K562 (cell line): Measurements from ENCODE around the gene OR52J3. TPM values are rescaled to one million over a fixed set of nuclear protein-coding genes. Genes with fewer than 3 reads are reported as not detected.

Experiments used
- ATAC-seq: fragments of 200-7000 bp; cut with Tn5 transposase; 3 replicates; pipeline ENCODE4 v1.9.1; 2020; ENCODE audit warnings: moderate library complexity
- BruUV-seq: library from RNA; stranded (reverse); fragments of 400-500 nt; replicated peaks from 2 replicates; lab custom pipeline; 2021; lab: Mats Ljungman, UMichigan
- CTCF ChIA-PET: fragments of 300-600 bp; formaldehyde crosslinking; extraction: SDS; loops from one replicate; lab custom pipeline; 2021; ENCODE audit warnings: low intra/inter-chr PET ratio; lab: Yijun Ruan, JAX
- POLR2A ChIA-PET: fragments of 300-600, 350-650 bp; sonication (Branson Sonifier 250); formaldehyde crosslinking; extraction: SDS; loops from one replicate; lab custom pipeline; 2021; ENCODE audit warnings: antibody characterized with exemption, inconsistent platforms; lab: Yijun Ruan, JAX
- DNase-seq, 4 experiments: peaks; one replicate each; pipeline versions ENCODE4 v3.0.0 to v3.0.0-alpha.2; 2011 to 2018; ENCODE audit warnings: low spot score in 3 of 4, mixed read lengths in 3 of 4; ENCODE audit errors: extremely low read depth in 1 of 4
- FAIRE-seq: peaks from 2 replicates; lab custom pipeline; 2011; peaks lifted over from hg19 to GRCh38; lab: Jason Lieb, UNC
- H2AFZ ChIP-seq: 2 replicates; pipeline ENCODE4 v1.6.0; 2011; ENCODE audit warnings: low read depth, low read length, control low read depth, inconsistent platforms
- H3K27ac ChIP-seq: fragments of 200-600 bp; 3 replicates; pipeline ENCODE4 v1.8.0; 2011; ENCODE audit warnings: low read depth, mild to moderate bottlenecking, control low read depth, inconsistent platforms, low read length, moderate library complexity, mixed read lengths; ENCODE audit errors: extremely low read depth
- H3K27me3 ChIP-seq, 2 experiments: fragments of 300-600 bp in 1 of 2; 2 replicates in 1 of 2; 3 replicates in 1 of 2; pipeline versions ENCODE4 v1.6.0 to v1.8.0; 2011; ENCODE audit warnings: inconsistent platforms in 2 of 2, low read length in 2 of 2, mild to moderate bottlenecking in 1 of 2, mixed read lengths in 1 of 2, moderate library complexity in 1 of 2; ENCODE audit not compliant: control insufficient read depth in 2 of 2, insufficient read depth in 2 of 2
- H3K36me3 ChIP-seq: fragments of 300-600 bp; 3 replicates; pipeline ENCODE4 v1.8.0; 2011; ENCODE audit warnings: mild to moderate bottlenecking, low read length, inconsistent platforms; ENCODE audit not compliant: control insufficient read depth, insufficient read depth
- H3K4me1 ChIP-seq, 2 experiments: fragments of 200-600 bp in 1 of 2; replicated peaks in 1 of 2; 2 replicates in 1 of 2; 3 replicates in 1 of 2; pipeline versions ENCODE4 v1.5.1 to v1.8.0; 2011; ENCODE audit warnings: inconsistent platforms in 2 of 2, low read length in 2 of 2, mild to moderate bottlenecking in 1 of 2, mixed read lengths in 1 of 2, moderate library complexity in 1 of 2; ENCODE audit not compliant: control insufficient read depth in 2 of 2, insufficient read depth in 2 of 2
- H3K4me2 ChIP-seq: 2 replicates; pipeline ENCODE4 v1.6.1; 2011; ENCODE audit warnings: low read length, control low read depth, inconsistent platforms, mixed read lengths; ENCODE audit not compliant: insufficient read depth
- H3K4me3 ChIP-seq: fragments of 200-600 bp; sonication (generic), shearing (Covaris generic); 2 replicates; pipeline ENCODE4 v1.5.1; 2016; ENCODE audit warnings: control low read depth, inconsistent platforms
- H3K79me2 ChIP-seq: fragments of 200-600 bp; 3 replicates; pipeline ENCODE4 v1.8.0; 2011; ENCODE audit warnings: low read length, inconsistent platforms; ENCODE audit not compliant: control insufficient read depth, insufficient read depth
- H3K9ac ChIP-seq, 2 experiments: 2 replicates each; pipeline versions ENCODE4 v1.6.0 to v1.6.1; 2011; ENCODE audit warnings: low read depth in 2 of 2, low read length in 2 of 2, control low read depth in 1 of 2, inconsistent platforms in 1 of 2, mild to moderate bottlenecking in 1 of 2, mixed read lengths in 1 of 2; ENCODE audit not compliant: insufficient read depth in 1 of 2
- H3K9me1 ChIP-seq: one replicate; pipeline ENCODE4 v1.6.0; 2011; ENCODE audit warnings: inconsistent platforms, mild to moderate bottlenecking, low read length, moderate library complexity; ENCODE audit not compliant: control insufficient read depth, insufficient read depth
- H3K9me3 ChIP-seq: replicated peaks from 2 replicates; pipeline ENCODE4 v1.5.1; 2011; ENCODE audit warnings: low read depth, low read length, inconsistent platforms; ENCODE audit not compliant: control insufficient read depth, insufficient read depth
- H4K20me1 ChIP-seq: replicated peaks from 2 replicates; pipeline ENCODE4 v1.6.1; 2011; ENCODE audit warnings: low read length, inconsistent platforms, mixed read lengths; ENCODE audit not compliant: control insufficient read depth, insufficient read depth
- ARID2 ChIP-seq: fragments of 450-650 bp; IDR thresholded peaks from 2 replicates; pipeline ENCODE4 v1.6.1; 2017; ENCODE audit warnings: antibody characterized with exemption, mild to moderate bottlenecking
- MAX ChIP-seq: sonication (generic); formaldehyde crosslinking; IDR thresholded peaks from 2 replicates; pipeline ENCODE4 v1.9.0; 2022; ENCODE audit warnings: mild to moderate bottlenecking, missing genetic modification reagents
- NR0B1 ChIP-seq: fragments of 450-650 bp; IDR thresholded peaks from one replicate; pipeline ENCODE4 v1.6.1; 2018; ENCODE audit warnings: mild to moderate bottlenecking, moderate library complexity; ENCODE audit not compliant: partially characterized antibody
- POLR2A ChIP-seq: fragments of 450-650 bp; conservative IDR thresholded peaks from 2 replicates; pipeline ENCODE4 v1.6.1; 2016
- TAF9B ChIP-seq: fragments of 450-650 bp; IDR thresholded peaks from 2 replicates; pipeline ENCODE4 v1.6.1; 2018; ENCODE audit warnings: mild to moderate bottlenecking; ENCODE audit not compliant: partially characterized antibody
- ZNF778 ChIP-seq: fragments of 450-650 bp; formaldehyde crosslinking; IDR thresholded peaks from 2 replicates; pipeline ENCODE4 v1.4.0; 2020; ENCODE audit warnings: mild to moderate bottlenecking, moderate library complexity
- WGBS: fragments of 100-300 bp; shearing (Covaris generic); methylation state at CpG from one replicate; pipeline ENCODE4 v1.1.6; 2016; ENCODE audit warnings: low coverage, mixed read lengths; ENCODE audit not compliant: insufficient coverage; ENCODE audit errors: missing lambda C conversion rate; 5-methylcytosine and 5-hydroxymethylcytosine counted together
- in situ Hi-C: fragments of 300-500 bp; cut with MboI; formaldehyde crosslinking; loops from 4 replicates; pipeline ENCODE4 v1.15.0; 2018; ENCODE audit warnings: inconsistent platforms, mixed read lengths
- intact Hi-C: fragments of 100-400 bp; cut with micrococcal nuclease; formaldehyde crosslinking; loops from 2 replicates; pipeline ENCODE4 v1.14.2; 2022
- polyA plus RNA-seq, 8 experiments: library from polyadenylated mRNA; depleted of rRNA in 4 of 8; stranded (reverse) in 5 of 8; unstranded in 3 of 8; fragments of >200 nt; fragmentation: Nextera tagmentation in 2 of 8; fragmentation: Illumina TruSeq in 1 of 8; extraction: Ambion mirVana in 2 of 8; extraction: Trizol in 1 of 8; gene quantifications; 2 replicates each; pipeline versions ENCODE4 v1.2.1 to v1.2.3, GENCODE V29; 2011 to 2014; ENCODE audit warnings: inconsistent platforms in 1 of 8, missing spikeins in 1 of 8
- total RNA-seq, 7 experiments: library from RNA; depleted of rRNA in 6 of 7; stranded (reverse); fragments of >200 nt in 6 of 7; fragmentation: Illumina TruSeq in 2 of 7; extraction: Trizol in 2 of 7; gene quantifications; 2 replicates each; pipeline versions ENCODE4 v1.2.1 to v1.2.3, GENCODE V29; 2011 to 2021; ENCODE audit warnings: low replicate concordance in 1 of 7
- TF ChIP-seq, protein P1 (sequence below): fragments of 250-450 bp; sonication (Bioruptor Pico); IDR thresholded peaks from 2 replicates; pipeline ENCODE4 v1.8.0; 2021; ENCODE audit warnings: moderate library complexity, mild to moderate bottlenecking, inconsistent platforms
- TF ChIP-seq, protein P2 (sequence below): fragments of 450-650 bp; IDR thresholded peaks from 2 replicates; pipeline ENCODE4 v1.6.1; 2016; ENCODE audit warnings: missing biosample characterization, missing genetic modification characterization
- TF ChIP-seq, protein P3 (sequence below): fragments of 450-650 bp; IDR thresholded peaks from 2 replicates; pipeline ENCODE4 v1.6.1; 2018; ENCODE audit not compliant: partially characterized antibody

Gene OR52J3
- total and polyA plus RNA-seq, 9 of the 15 experiments (the other 6 are each of a cell fraction or from before 2014, with no cell fraction given) = not detected

DNA sequence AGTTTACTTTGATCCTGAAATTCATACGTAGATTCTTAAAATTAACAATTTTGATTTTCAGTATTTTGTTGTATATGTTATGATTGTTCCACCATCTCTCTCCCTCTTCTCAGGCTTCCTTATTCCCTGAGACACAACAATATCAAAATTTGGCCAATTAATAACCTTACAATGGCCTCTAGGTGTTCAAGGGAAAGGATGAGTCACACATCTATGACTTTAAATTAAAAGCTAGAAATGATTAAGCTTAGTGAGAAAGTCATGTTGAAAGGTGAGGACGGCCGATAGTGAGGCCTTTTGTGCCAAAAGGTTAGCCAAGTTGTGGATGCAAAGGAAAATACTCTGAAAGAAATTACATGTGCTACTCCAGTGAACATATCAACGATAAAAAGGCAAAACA is 5.5 kb upstream of the OR52J3 start:
- H3K9me1 ChIP-seq = no peaks in the 10 kb centered on the region
- POLR2A ChIA-PET = no interaction called here
- no TSS peak for BruUV-seq

More for the DNA sequence above, 5.5 kb upstream of the OR52J3 start:
- CTCF ChIA-PET = no interaction called here
- intact Hi-C loops = no loop called here
- Histone ChIP-seq H2AFZ (no peak overlapping the region), H3K27me3 (peaks cover 2 to 5% of the 10 kb centered on the region in 2 experiments; a peak in 2 of 5 replicates), H3K9ac (no peak overlapping the region), H3K4me3 (no peak overlapping the region), H3K36me3 (no peaks in the 10 kb centered on the region), H3K4me1 (no peaks in the 10 kb centered on the region), H4K20me1 (no peaks in the 10 kb centered on the region), H3K79me2 (no peaks in the 10 kb centered on the region), H3K9me3 (no peaks in the 10 kb centered on the region), H3K27ac (no peak overlapping the region), H3K4me2 (no peak overlapping the region)
- ATAC-seq (no peak), FAIRE-seq (no peak), DNase-seq (no peak)
- no peak for TF ChIP-seq NR0B1
- TF ChIP-seq POLR2A = no peak
- no peak for TF ChIP-seq ZNF778 (CRISPR knock-in tag)
- TF ChIP-seq, protein P1, sequence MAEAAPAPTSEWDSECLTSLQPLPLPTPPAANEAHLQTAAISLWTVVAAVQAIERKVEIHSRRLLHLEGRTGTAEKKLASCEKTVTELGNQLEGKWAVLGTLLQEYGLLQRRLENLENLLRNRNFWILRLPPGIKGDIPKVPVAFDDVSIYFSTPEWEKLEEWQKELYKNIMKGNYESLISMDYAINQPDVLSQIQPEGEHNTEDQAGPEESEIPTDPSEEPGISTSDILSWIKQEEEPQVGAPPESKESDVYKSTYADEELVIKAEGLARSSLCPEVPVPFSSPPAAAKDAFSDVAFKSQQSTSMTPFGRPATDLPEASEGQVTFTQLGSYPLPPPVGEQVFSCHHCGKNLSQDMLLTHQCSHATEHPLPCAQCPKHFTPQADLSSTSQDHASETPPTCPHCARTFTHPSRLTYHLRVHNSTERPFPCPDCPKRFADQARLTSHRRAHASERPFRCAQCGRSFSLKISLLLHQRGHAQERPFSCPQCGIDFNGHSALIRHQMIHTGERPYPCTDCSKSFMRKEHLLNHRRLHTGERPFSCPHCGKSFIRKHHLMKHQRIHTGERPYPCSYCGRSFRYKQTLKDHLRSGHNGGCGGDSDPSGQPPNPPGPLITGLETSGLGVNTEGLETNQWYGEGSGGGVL = no peak
- no peak for TF ChIP-seq ARID2
- TF ChIP-seq, protein P2, sequence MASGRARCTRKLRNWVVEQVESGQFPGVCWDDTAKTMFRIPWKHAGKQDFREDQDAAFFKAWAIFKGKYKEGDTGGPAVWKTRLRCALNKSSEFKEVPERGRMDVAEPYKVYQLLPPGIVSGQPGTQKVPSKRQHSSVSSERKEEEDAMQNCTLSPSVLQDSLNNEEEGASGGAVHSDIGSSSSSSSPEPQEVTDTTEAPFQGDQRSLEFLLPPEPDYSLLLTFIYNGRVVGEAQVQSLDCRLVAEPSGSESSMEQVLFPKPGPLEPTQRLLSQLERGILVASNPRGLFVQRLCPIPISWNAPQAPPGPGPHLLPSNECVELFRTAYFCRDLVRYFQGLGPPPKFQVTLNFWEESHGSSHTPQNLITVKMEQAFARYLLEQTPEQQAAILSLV (tag) = no peak
- TF ChIP-seq TAF9B = no peak
- TF ChIP-seq MAX = no peak
- TF ChIP-seq, protein P3, sequence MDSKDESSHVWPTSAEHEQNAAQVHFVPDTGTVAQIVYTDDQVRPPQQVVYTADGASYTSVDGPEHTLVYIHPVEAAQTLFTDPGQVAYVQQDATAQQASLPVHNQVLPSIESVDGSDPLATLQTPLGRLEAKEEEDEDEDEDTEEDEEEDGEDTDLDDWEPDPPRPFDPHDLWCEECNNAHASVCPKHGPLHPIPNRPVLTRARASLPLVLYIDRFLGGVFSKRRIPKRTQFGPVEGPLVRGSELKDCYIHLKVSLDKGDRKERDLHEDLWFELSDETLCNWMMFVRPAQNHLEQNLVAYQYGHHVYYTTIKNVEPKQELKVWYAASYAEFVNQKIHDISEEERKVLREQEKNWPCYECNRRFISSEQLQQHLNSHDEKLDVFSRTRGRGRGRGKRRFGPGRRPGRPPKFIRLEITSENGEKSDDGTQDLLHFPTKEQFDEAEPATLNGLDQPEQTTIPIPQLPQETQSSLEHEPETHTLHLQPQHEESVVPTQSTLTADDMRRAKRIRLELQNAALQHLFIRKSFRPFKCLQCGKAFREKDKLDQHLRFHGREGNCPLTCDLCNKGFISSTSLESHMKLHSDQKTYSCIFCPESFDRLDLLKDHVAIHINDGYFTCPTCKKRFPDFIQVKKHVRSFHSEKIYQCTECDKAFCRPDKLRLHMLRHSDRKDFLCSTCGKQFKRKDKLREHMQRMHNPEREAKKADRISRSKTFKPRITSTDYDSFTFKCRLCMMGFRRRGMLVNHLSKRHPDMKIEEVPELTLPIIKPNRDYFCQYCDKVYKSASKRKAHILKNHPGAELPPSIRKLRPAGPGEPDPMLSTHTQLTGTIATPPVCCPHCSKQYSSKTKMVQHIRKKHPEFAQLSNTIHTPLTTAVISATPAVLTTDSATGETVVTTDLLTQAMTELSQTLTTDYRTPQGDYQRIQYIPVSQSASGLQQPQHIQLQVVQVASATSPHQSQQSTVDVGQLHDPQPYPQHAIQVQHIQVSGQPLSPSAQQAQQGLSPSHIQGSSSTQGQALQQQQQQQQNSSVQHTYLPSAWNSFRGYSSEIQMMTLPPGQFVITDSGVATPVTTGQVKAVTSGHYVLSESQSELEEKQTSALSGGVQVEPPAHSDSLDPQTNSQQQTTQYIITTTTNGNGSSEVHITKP = no peak
- 3% methylated on average over 4 of the region's 4 CpGs for WGBS
- in situ Hi-C loops = no loop called here
